WTC11 (cell line): Measurements from ENCODE around the gene HRG. TPM values are rescaled to one million over a fixed set of nuclear protein-coding genes. Genes with fewer than 3 reads are reported as not detected.

Experiments
- total RNA-seq: library from RNA; stranded (reverse); gene quantifications from 3 replicates; pipeline ENCODE4 v1.2.3, GENCODE V29; 2021

Gene HRG
- total RNA-seq, 1 experiment from 2014 or later = 0.24 TPM

Other genes with a start within 250 kb of the HRG start
- gene CRYGS, start 121.6 kb upstream of the HRG start, total RNA-seq = 1.7 to 2.9 TPM (median 1.9 TPM) in 3 replicates
- gene TBCCD1, start 98.7 kb upstream of the HRG start, total RNA-seq = 10.6 to 11.5 TPM (median 11.3 TPM) in 3 replicates
- 44.2 to 56.3 TPM (median 47.8 TPM) in 3 replicates for gene DNAJB11, start 95.3 kb upstream of the HRG start, total RNA-seq
- 1.5 to 1.9 TPM (median 1.8 TPM) in 3 replicates for gene AHSG, start 53.0 kb upstream of the HRG start, total RNA-seq
- gene FETUB, start 25.6 kb upstream of the HRG start, total RNA-seq = not detected in 3 replicates
- gene KNG1, start 51.3 kb downstream of the HRG start, total RNA-seq = 0.13 to 0.44 TPM (median 0.34 TPM) in 3 replicates
- gene EIF4A2, start 117.6 kb downstream of the HRG start, total RNA-seq = 571 to 574 TPM (median 572 TPM) in 3 replicates
- 89.2 to 104 TPM (median 91.8 TPM) in 3 replicates for gene RFC4, start 140.5 kb downstream of the HRG start, total RNA-seq
- gene ADIPOQ, start 176.7 kb downstream of the HRG start, total RNA-seq = not detected in 3 replicates